ENCODE results near the gene TNC.

TNC gene

GRCh38 chr9:115068031-115068430 lies 49.9 kb downstream of the TNC start:
- H3K4me3 ChIP-seq (replicated peaks; ENCODE audit: low read depth, low read length), result no peak overlapping the region
- no peak for DNase-seq (ENCODE audit: low read depth)
- TF ChIP-seq, protein P1, sequence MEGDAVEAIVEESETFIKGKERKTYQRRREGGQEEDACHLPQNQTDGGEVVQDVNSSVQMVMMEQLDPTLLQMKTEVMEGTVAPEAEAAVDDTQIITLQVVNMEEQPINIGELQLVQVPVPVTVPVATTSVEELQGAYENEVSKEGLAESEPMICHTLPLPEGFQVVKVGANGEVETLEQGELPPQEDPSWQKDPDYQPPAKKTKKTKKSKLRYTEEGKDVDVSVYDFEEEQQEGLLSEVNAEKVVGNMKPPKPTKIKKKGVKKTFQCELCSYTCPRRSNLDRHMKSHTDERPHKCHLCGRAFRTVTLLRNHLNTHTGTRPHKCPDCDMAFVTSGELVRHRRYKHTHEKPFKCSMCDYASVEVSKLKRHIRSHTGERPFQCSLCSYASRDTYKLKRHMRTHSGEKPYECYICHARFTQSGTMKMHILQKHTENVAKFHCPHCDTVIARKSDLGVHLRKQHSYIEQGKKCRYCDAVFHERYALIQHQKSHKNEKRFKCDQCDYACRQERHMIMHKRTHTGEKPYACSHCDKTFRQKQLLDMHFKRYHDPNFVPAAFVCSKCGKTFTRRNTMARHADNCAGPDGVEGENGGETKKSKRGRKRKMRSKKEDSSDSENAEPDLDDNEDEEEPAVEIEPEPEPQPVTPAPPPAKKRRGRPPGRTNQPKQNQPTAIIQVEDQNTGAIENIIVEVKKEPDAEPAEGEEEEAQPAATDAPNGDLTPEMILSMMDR (IDR thresholded peaks at IDR 0.05; ENCODE audit: low read length, missing control alignments), result no peak

- H3K4me3 ChIP-seq (replicated peaks; ENCODE audit: low read depth, low read length), result no peak overlapping the region
- DNase-seq (ENCODE audit: low read depth), result peak; percentile 42
- TF ChIP-seq, protein P1 (IDR thresholded peaks at IDR 0.05; ENCODE audit: low read length, missing control alignments), result no peak
Measured at GRCh38 chr9:115063058-115063845, 54.7 kb downstream of the TNC start.

DNA sequence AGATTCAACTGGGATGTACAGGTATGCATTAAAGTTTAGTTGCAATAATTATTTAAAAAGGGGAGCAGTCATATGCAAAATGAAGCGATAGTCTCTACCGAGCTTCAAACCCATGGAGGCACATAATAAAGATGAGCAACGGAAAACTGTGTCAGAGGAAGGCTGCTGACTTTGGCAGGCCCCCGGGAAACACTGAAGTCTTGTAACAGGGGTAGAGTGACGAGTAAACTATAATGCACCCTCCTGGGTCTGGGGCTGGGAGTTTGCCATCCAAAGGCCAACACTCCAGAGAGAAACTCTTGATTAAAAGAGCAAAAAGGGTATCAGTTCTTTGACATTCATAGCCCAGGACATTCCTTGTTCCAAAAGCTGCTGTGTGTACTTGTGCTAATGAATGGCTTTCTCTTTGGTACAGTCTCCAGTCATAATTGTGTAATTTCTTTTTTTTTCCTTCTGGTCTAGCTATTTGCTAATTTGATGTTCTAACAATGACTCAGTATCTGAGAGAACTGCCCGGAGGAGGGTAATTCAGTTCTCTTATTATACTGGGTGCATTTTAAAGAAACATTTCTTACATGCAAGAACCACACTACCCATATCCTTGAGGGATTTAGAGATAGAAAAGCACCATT lies 59.2 kb downstream of the TNC start:
- no peak overlapping the region for H3K4me3 ChIP-seq (replicated peaks; ENCODE audit: low read depth, low read length)
- peak; percentile 63 for DNase-seq (ENCODE audit: low read depth)
- TF ChIP-seq, protein P1 (IDR thresholded peaks at IDR 0.05; ENCODE audit: low read length, missing control alignments), result no peak

- no peak overlapping the region for H3K4me3 ChIP-seq (replicated peaks; ENCODE audit: low read depth, low read length)
- DNase-seq (ENCODE audit: low read depth), result no peak
Measured at GRCh38 chr9:115058175-115058574, 59.8 kb downstream of the TNC start.

DNA sequence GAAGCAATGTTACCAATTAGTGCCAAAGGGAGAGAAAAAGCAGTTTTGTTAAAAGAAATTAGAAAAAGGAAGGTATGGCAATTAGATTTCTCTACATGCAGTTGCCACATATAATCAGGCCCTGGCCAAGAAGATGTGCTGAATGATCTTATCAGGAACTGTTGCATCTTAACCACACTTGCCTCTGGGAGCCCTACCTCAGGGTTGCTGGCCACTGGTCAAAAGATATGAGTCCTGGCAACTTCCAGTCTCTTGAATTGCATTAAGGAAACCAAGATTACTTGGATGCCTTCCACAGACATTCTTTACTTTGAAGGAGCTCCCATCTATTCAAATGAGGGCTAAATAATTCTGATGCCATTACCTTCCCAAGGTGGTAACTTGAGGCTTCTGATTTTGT lies 60.4 kb downstream of the TNC start:
- H3K4me3 ChIP-seq (replicated peaks; ENCODE audit: low read depth, low read length), result no peak overlapping the region
- peak; percentile 41 for DNase-seq (ENCODE audit: low read depth)
- TF ChIP-seq, protein P1 (IDR thresholded peaks at IDR 0.05; ENCODE audit: low read length, missing control alignments), result no peak

More at GRCh38 chr9:115058175-115058574, 59.8 kb downstream of the TNC start:
- TF ChIP-seq, protein P1 (IDR thresholded peaks at IDR 0.05; ENCODE audit: low read length, missing control alignments), result no peak

GRCh38 chr9:115050002-115050490 lies 67.9 kb downstream of the TNC start:
- DNase-seq (ENCODE audit: low read depth), result no peak
- H3K4me3 ChIP-seq (replicated peaks; ENCODE audit: low read depth, low read length), result no peak overlapping the region
- TF ChIP-seq, protein P1 (IDR thresholded peaks at IDR 0.05; ENCODE audit: low read length, missing control alignments), result no peak

Measured in fibroblast of pulmonary artery (primary cell).